Astrocyte of the cerebellum (primary cell): Measurements from ENCODE around the gene KSR2.
A peak's percentile ranks its signal among the peaks of the same experiment; 100 is the strongest.

Experiments
- DNase-seq: peaks from one replicate; pipeline ENCODE4 v3.0.0-alpha.2; 2011; ENCODE audit warnings: low read depth
- H3K4me3 ChIP-seq: 2 replicates; pipeline ENCODE4 v1.5.1; 2011; ENCODE audit warnings: mild to moderate bottlenecking, low read depth, low read length, moderate library complexity
- in situ Hi-C: cut with HindIII; loops from 2 replicates; pipeline ENCODE4 v1.10.0; 2017; ENCODE audit warnings: low sequenced_read_pairs
- TF ChIP-seq, protein P1 (sequence below): IDR thresholded peaks from 2 replicates; pipeline ENCODE4 v1.5.1; 2012; ENCODE audit warnings: low read length, low read depth, moderate library complexity, mild to moderate bottlenecking; ENCODE audit errors: missing control alignments

Gene KSR2

DNA sequence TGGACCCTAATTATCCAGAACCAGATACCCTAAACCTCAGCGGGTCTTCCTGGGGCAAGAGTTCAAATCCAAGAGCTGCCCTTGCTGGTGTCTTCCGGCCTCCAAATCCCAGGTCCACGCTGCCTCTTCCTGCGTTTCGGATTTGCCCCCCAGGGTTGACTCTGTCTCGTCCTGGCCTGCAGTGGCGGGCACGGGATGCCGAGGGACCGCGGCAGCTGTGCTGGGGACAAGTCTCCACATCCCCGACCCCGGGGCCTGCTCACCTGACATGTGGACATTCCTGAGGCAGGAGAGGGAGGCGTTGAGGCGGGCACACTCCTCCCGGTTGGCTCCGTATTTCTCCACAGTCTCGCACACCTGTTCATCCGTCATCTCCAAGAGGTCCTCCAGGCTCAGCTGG lies 113.6 kb downstream of the KSR2 start:
- H3K4me3 ChIP-seq, result no peak overlapping the region
- TF ChIP-seq, protein P1, sequence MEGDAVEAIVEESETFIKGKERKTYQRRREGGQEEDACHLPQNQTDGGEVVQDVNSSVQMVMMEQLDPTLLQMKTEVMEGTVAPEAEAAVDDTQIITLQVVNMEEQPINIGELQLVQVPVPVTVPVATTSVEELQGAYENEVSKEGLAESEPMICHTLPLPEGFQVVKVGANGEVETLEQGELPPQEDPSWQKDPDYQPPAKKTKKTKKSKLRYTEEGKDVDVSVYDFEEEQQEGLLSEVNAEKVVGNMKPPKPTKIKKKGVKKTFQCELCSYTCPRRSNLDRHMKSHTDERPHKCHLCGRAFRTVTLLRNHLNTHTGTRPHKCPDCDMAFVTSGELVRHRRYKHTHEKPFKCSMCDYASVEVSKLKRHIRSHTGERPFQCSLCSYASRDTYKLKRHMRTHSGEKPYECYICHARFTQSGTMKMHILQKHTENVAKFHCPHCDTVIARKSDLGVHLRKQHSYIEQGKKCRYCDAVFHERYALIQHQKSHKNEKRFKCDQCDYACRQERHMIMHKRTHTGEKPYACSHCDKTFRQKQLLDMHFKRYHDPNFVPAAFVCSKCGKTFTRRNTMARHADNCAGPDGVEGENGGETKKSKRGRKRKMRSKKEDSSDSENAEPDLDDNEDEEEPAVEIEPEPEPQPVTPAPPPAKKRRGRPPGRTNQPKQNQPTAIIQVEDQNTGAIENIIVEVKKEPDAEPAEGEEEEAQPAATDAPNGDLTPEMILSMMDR, result no peak
- no peak for DNase-seq
- in situ Hi-C loops, result loop anchor here (10.0 kb wide), 2 partner anchors 620 to 660 kb away; partner anchors contain the start of gene FBXO21

DNA sequence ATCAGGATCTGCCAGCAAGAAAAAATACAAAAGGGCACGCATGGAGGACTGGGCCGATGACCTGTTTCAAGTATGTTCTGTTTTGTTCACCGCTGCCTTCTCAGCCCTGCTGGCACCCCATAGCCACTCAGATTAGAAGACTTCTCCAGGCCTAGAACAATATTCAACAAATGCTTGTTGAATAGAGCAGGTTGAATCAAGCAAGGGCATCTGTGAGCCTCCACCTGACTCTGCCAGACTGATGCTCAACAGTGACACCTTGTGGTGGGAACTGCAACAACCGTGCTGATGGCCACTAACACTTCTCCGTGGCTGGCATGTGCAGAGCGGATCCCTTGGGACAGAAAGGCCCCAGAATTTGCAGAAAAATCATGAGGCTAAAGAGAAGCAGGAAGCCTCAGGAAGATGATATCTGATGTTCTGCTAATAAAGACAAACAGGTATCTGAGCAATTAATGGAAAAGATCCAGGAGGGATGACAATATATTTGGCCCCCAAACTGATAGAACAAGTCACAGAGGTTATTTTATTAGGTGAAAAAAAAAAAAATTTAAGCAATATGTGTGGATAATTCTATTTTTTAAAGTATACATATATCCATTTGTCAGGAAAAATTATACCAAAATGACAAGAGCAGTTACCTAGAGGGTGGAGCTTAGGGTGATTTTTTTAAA lies 114.3 kb downstream of the KSR2 start:
- in situ Hi-C loops, result loop anchor here (10.0 kb wide), 2 partner anchors 620 to 660 kb away; partner anchors contain the start of gene FBXO21
- no peak for DNase-seq
- no peak overlapping the region for H3K4me3 ChIP-seq
- TF ChIP-seq, protein P1, result peak; percentile 78

DNA sequence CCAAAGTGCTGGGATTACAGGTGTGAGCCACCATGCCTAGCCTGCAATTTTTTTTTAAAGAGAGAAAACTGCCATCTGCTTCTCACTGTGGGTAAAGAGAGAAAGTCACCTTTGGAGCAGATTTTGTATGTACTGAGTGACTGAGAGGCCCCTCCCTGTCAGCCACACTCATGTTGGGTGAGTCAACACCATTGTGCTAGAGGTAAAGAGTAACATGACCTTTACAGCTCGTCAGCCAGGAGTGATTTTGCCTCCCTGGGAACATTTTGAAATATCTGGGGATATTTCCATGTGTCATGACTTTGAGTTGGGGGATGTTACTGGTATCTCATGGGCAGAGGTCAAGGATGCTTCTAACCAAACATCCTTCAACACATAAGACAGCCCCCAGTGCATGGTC lies 115.2 kb downstream of the KSR2 start:
- in situ Hi-C loops, result loop anchor here (10.0 kb wide), 2 partner anchors 619 to 659 kb away; partner anchors contain the start of gene FBXO21
- no peak overlapping the region for H3K4me3 ChIP-seq
- TF ChIP-seq, protein P1, result no peak
- DNase-seq, result no peak

DNA sequence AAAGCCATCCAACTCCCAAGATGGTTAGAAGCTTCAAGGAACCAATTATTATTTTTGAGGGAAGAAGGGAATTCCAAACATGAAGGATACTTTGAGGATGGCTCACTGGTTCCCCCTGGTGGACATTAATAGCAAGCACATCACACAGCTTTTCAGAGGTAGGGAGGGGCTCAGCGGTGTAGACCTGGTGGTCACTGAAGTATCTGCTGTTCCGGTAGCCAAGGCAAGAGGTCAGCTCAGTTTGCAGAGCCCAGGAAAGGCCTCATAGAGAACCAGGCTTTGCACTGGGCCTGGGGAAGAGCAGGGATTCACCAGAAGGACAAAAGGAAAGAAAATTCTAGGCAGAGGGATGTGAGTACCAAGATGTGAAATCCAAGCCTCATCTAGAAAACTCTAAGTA lies 118.7 kb downstream of the KSR2 start:
- H3K4me3 ChIP-seq, result no peak overlapping the region
- TF ChIP-seq, protein P1, result peak; percentile 96
- peak; percentile 29 for DNase-seq
- in situ Hi-C loops, result loop anchor here (10.0 kb wide), 2 partner anchors 615 to 655 kb away; partner anchors contain the start of gene FBXO21

DNA sequence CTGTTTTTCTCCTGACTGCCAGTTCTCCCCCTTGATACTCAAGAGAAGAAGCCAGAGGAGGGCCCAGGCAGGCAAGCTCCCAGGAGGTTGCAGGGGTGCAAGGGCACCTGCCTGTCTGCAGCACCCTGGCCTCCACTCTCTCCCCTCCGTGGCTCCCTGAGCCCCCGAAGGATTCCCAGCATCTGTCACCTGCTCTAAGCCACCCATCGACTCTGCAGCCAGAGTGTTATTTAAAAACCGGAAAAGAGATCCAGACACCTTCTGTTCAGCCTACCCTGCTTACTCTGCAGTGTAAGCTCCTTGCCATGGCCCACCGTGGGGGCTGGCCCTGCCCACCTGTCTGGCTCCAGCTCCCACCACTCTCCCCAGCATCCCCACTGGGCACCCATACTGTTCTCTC lies 121.4 kb downstream of the KSR2 start:
- no peak overlapping the region for H3K4me3 ChIP-seq
- in situ Hi-C loops, result loop anchor here (25.0 kb wide), 1 partner anchor 485 kb away; the partner anchor contains the start of gene NOS1
- TF ChIP-seq, protein P1, result no peak
- DNase-seq, result no peak

DNA sequence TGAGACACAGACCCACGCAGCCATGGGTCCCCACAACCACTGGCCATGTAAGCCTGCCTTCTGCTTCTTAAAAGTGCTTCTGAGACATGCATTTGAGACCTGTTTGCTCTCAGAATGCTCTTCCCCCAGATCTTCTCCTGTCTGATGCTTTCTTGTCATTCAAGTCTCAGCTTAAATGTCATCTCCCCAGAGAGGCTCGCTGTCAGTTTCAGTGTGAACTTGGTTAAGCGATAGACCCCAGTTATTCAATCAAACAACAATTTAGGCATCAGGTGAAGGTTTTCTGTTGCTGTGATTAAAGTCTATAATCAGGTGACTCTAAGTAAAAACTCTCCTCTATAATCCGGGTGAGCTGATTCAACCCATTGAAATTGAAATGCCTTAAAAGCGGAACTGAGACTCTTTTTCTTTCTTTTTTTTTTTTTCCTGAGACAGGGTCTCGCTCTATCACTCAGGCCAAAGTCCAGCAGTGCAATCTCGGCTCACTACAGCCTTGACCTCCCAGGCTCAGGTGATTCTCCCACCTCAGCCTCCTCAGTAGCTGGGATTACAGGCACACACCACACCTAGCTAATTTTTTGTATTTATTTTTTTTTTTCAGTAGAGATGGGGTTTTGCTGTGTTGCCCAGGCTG lies 123.4 kb downstream of the KSR2 start:
- in situ Hi-C loops, result loop anchor here (25.0 kb wide), 1 partner anchor 483 kb away; the partner anchor contains the start of gene NOS1
- DNase-seq, result no peak
- H3K4me3 ChIP-seq, result no peak overlapping the region
- TF ChIP-seq, protein P1, result no peak
